ENCODE data around the gene PRM1.

The PRM1 gene

GRCh38 chr16:11256661-11257130 is 24.4 kb downstream of the PRM1 start:
- Histone ChIP-seq H3K9me3 (ENCODE audit: control insufficient read depth, insufficient read depth, low read length) (no peaks in the 10 kb centered on the region), H3K4me3 (ENCODE audit: low read length) (peak overlapping the region; percentile 93; the same call in 1 of the 2 replicates), H3K4me1 (ENCODE audit: control insufficient read depth, insufficient read depth, low read length) (0 out of 2 replicates have a peak, but pooled peaks cover 3% of the 10 kb centered on the region), H3K36me3 (ENCODE audit: control insufficient read depth, insufficient read depth, low read length) (peaks cover 8% of the 10 kb centered on the region; the same call in 1 of the 2 replicates), H3K27ac (ENCODE audit: low read length) (no peak overlapping the region), H3K27me3 (ENCODE audit: control insufficient read depth, insufficient read depth, low read length) (no peaks in the 10 kb centered on the region)
- DNase-seq (ENCODE audit: low read depth, low spot score) = no peak
- WGBS (ENCODE audit: insufficient coverage, insufficient read length) = no CpG with 5 or more reads among the region's 32 CpGs

- Histone ChIP-seq H3K27me3 (ENCODE audit: control insufficient read depth, insufficient read depth, low read length) (no peaks in the 10 kb centered on the region), H3K4me1 (ENCODE audit: control insufficient read depth, insufficient read depth, low read length) (0 out of 2 replicates have a peak, but pooled peaks cover 3% of the 10 kb centered on the region), H3K36me3 (ENCODE audit: control insufficient read depth, insufficient read depth, low read length) (peaks cover 8% of the 10 kb centered on the region; the same call in 1 of the 2 replicates), H3K4me3 (ENCODE audit: low read length) (peak within 1 kb of the TSS; percentile 93), H3K9me3 (ENCODE audit: control insufficient read depth, insufficient read depth, low read length) (no peaks in the 10 kb centered on the region), H3K27ac (ENCODE audit: low read length) (no peak within 1 kb of the TSS)
- DNase-seq (ENCODE audit: low read depth, low spot score) = no peak
- no CpG with 5 or more reads among the region's 100 CpGs for WGBS (ENCODE audit: insufficient coverage, insufficient read length)
Measured at GRCh38 chr16:11255737-11256660, 25.1 kb downstream of the PRM1 start, which contains the start of gene SOCS1. TSS of gene SOCS1 (minus strand) at chr16:11256204. CDS start at chr16:11255478, 726 bp downstream.

DNA sequence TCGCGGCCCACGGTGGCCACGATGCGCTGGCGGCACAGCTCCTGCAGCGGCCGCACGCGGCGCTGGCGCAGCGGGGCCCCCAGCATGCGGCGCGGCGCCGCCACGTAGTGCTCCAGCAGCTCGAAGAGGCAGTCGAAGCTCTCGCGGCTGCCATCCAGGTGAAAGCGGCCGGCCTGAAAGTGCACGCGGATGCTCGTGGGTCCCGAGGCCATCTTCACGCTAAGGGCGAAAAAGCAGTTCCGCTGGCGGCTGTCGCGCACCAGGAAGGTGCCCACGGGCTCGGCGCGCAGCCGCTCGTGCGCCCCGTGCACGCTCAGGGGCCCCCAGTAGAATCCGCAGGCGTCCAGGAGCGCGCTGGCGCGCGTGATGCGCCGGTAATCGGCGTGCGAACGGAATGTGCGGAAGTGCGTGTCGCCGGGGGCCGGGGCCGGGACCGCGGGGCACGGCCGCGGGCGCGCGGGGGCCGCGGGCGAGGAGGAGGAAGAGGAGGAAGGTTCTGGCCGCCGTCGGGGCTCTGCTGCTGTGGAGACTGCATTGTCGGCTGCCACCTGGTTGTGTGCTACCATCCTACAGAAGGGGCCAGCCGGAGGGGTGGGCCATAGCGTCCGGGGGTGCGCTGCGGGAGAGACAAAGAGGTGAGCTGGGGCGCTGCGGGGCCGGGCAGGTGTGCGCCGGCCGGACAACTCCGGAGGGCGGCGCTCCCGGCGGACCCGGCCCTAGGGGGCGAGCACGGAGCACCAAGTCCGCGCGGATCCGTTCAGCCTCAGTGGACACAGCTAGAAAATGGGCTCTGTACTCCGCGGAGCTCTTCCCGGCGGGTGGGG is 26.0 kb downstream of the PRM1 start:
- Histone ChIP-seq H3K4me3 (ENCODE audit: low read length) (peak overlapping the region; percentile 93), H3K4me1 (ENCODE audit: control insufficient read depth, insufficient read depth, low read length) (0 out of 2 replicates have a peak, but pooled peaks cover 3% of the 10 kb centered on the region), H3K9me3 (ENCODE audit: control insufficient read depth, insufficient read depth, low read length) (no peaks in the 10 kb centered on the region), H3K27ac (ENCODE audit: low read length) (no peak overlapping the region), H3K27me3 (ENCODE audit: control insufficient read depth, insufficient read depth, low read length) (no peaks in the 10 kb centered on the region), H3K36me3 (ENCODE audit: control insufficient read depth, insufficient read depth, low read length) (peaks cover 8% of the 10 kb centered on the region; the same call in 1 of the 2 replicates)
- no peak for DNase-seq (ENCODE audit: low read depth, low spot score)
- no CpG with 5 or more reads among the region's 105 CpGs for WGBS (ENCODE audit: insufficient coverage, insufficient read length)

GRCh38 chr16:11253995-11254912 is 26.9 kb downstream of the PRM1 start:
- H3K9me3 ChIP-seq (ENCODE audit: control insufficient read depth, insufficient read depth, low read length) = no peaks in the 10 kb centered on the region
- peaks cover 8% of the 10 kb centered on the region; the same call in 1 of the 2 replicates for H3K36me3 ChIP-seq (ENCODE audit: control insufficient read depth, insufficient read depth, low read length)
- H3K4me3 ChIP-seq (ENCODE audit: low read length) = peak overlapping the region; percentile 93; the same call in 1 of the 2 replicates
- no peaks in the 10 kb centered on the region for H3K27me3 ChIP-seq (ENCODE audit: control insufficient read depth, insufficient read depth, low read length)
- WGBS (ENCODE audit: insufficient coverage, insufficient read length) = no CpG with 5 or more reads among the region's 29 CpGs
- 0 out of 2 replicates have a peak, but pooled peaks cover 3% of the 10 kb centered on the region for H3K4me1 ChIP-seq (ENCODE audit: control insufficient read depth, insufficient read depth, low read length)
- DNase-seq (ENCODE audit: low read depth, low spot score) = no peak
- no peak overlapping the region for H3K27ac ChIP-seq (ENCODE audit: low read length)

DNA sequence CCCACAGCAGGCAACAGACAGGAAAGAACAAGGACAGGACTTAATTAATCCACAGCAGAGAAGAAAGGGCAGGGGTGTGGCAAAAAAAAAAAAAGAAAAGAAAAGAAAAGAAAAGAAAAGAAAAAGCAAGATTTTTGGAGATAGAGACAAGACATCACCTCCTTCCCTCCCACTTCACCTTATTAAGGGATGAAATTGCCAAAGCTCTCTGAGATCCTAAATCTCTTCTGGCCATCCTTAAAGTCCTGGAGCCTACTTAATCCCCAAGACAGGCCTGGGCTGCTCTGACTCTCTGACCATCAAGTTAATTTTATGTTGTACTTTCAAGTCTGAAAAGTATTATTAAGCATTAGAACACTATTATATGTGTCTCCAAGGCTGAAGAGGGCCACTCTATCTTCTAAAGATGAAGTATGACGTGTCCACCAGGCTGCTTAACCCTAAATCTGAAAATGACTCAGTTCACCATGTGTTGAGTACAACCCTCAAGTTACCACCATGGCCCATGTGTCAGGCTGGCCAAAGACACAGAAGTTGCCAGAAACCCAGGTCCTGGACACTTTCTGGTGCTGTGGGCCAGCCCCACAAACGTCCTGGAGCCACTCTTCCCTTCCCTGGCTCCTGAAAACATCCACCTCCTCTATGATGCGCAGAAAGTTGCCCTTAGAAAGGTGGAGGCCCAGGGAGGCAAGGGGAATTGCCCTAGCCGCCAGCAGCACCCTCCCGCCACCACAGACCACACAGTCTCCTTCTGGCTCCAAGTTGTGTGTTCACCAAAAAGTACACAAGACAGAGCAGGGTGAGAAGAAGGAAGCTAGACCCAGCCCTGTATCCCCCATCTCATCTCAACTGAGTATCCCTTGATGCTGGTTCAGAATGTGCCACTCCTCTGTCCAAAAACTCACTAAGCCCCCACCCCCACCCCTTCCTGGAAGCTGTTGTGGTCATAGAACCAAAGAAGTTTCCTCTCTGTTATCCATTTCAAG is 27.8 kb downstream of the PRM1 start:
- Histone ChIP-seq H3K4me3 (ENCODE audit: low read length) (no peak overlapping the region), H3K27me3 (ENCODE audit: control insufficient read depth, insufficient read depth, low read length) (no peaks in the 10 kb centered on the region), H3K27ac (ENCODE audit: low read length) (no peak overlapping the region), H3K4me1 (ENCODE audit: control insufficient read depth, insufficient read depth, low read length) (0 out of 2 replicates have a peak, but pooled peaks cover 3% of the 10 kb centered on the region), H3K36me3 (ENCODE audit: control insufficient read depth, insufficient read depth, low read length) (peaks cover 8% of the 10 kb centered on the region; the same call in 1 of the 2 replicates), H3K9me3 (ENCODE audit: control insufficient read depth, insufficient read depth, low read length) (no peaks in the 10 kb centered on the region)
- WGBS (ENCODE audit: insufficient coverage, insufficient read length) = no CpG with 5 or more reads among the region's 5 CpGs
- no peak for DNase-seq (ENCODE audit: low read depth, low spot score)

DNA sequence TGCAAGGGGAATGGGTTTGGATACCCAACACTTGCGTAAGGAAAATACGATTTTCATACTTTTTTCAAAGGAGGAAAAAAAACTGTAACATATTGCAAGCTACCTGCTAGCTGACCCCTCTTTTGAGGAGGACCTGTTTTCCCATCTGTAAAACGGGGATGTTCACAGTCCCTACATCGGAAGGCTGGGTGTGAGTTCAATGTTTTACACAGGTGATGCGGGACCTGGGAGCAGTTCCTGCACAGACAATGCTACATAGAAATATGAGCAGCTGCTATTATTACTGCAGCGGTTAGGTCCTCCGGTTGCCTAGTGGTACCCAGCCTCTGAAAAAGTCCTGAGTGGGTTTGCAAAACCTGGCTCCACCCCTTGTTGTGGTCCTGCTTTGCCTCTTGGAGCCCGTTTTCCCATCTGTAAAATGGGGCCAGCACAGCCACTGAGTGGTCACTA is 28.6 kb downstream of the PRM1 start:
- WGBS (ENCODE audit: insufficient coverage, insufficient read length) = no CpG with 5 or more reads among the region's 8 CpGs
- no peak overlapping the region for H3K4me3 ChIP-seq (ENCODE audit: low read length)
- peaks cover 8% of the 10 kb centered on the region; the same call in 1 of the 2 replicates for H3K36me3 ChIP-seq (ENCODE audit: control insufficient read depth, insufficient read depth, low read length)
- 0 out of 2 replicates have a peak, but pooled peaks cover 3% of the 10 kb centered on the region for H3K4me1 ChIP-seq (ENCODE audit: control insufficient read depth, insufficient read depth, low read length)
- H3K9me3 ChIP-seq (ENCODE audit: control insufficient read depth, insufficient read depth, low read length) = no peaks in the 10 kb centered on the region
- no peak overlapping the region for H3K27ac ChIP-seq (ENCODE audit: low read length)
- no peak for DNase-seq (ENCODE audit: low read depth, low spot score)
- H3K27me3 ChIP-seq (ENCODE audit: control insufficient read depth, insufficient read depth, low read length) = no peaks in the 10 kb centered on the region

DNA sequence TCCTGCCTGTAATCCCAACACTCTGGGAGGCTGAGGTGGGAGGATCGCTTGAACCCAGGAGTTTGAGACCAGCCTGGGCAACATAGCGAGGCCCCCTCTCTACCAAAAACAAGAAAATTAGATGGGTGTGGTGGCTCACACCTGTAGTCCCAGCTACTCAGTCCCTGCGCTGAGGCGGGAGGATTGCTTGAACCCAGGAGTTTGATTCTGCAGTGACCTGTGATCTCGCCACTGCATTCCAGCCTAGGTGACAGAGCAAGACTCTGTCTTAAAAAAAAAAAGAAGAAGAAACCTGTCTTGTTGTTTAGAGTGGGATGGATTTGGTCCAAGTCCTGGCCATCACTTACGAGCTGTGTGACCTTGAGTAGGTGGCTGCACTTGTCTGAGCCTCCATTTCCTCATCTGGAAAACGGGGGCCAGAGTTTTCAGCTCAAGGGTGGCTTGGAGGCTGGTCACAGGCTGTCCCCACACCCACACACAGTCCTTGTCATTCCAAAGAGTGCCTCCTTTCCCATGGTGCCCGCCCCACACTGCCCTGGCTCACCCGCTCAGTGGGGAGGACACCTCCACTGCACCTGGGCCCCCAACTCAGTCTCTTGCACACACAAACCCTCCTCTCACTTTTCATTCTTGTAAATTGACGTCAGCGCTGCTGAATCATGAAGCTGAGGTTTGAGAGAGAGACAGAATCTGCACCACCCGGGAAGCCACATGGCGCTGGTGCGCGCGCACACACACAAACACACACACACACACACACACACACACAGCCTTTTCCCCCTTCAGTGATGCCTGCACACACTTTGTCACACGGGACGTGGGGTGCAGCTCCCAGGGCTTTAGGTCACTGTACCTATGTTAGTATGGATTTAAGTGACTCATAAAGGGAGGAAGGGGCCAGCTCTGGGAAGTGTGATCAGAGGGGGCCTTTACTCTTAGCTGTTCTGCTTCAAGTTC is 29.3 kb downstream of the PRM1 start:
- no peak for DNase-seq (ENCODE audit: low read depth, low spot score)
- H3K27ac ChIP-seq (ENCODE audit: low read length) = no peak overlapping the region

More for the DNA sequence above, 29.3 kb downstream of the PRM1 start:
- H3K4me3 ChIP-seq (ENCODE audit: low read length) = no peak overlapping the region
- H3K27me3 ChIP-seq (ENCODE audit: control insufficient read depth, insufficient read depth, low read length) = no peaks in the 10 kb centered on the region
- H3K4me1 ChIP-seq (ENCODE audit: control insufficient read depth, insufficient read depth, low read length) = 0 out of 2 replicates have a peak, but pooled peaks cover 1% of the 10 kb centered on the region
- WGBS (ENCODE audit: insufficient coverage, insufficient read length) = no CpG with 5 or more reads among the region's 18 CpGs
- peaks cover 8% of the 10 kb centered on the region; the same call in 1 of the 2 replicates for H3K36me3 ChIP-seq (ENCODE audit: control insufficient read depth, insufficient read depth, low read length)
- H3K9me3 ChIP-seq (ENCODE audit: control insufficient read depth, insufficient read depth, low read length) = no peaks in the 10 kb centered on the region
